Activated CD4-positive, alpha-beta T cell treated with anti-CD3 and anti-CD28 coated beads, Interleukin-2, amount 50 U/mL, for 4 hours (primary cell): ENCODE data around the gene ADAMTS6.
"Not testable (repeated sequence)": the region's sequence is repeated elsewhere in the genome, so short reads cannot be mapped to it uniquely, and the experiment has no call there.

Source experiments
- DNase-seq, 2 experiments: peaks; one replicate each; pipeline ENCODE4 v3.0.0-alpha.2; 2020

The ADAMTS6 gene

DNA sequence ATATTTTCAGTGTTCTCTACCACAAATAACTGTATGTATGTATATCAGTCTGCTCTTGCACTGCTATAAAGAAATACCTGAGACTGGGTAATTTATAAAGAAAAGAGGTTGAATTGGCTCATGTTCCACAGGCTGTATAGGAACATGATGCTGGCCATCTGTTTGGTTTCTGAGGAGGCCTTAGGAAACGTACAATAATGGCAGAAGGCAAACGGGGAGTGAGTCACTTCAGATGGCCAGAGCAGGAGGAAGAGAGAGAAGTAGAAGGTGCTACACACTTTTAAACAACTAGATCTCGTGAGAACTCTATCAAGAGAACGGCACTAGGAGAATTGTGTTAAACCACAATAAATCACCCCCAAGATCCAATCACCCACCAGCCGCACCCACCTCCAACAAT lies 121.7 kb downstream of the ADAMTS6 start:
- no peak for DNase-seq

DNA sequence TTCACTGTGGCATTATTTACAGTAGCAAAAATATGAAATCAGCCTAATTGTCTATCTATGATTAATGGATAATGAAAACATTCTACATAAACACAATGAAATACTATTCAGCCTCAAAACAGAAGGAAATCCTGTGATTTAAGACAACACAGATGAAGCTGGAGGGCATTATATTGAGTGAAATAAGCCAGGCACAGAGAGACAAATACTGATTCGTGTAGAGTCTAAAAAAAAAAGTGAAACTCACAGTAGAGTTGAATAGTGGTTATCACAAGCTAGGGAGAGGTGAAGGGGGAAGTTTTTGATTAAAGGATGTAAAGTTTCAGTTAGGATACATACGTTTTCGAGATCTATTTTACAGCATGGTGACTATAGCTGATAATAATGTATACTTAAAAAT lies 122.2 kb downstream of the ADAMTS6 start:
- no peak for DNase-seq

DNA sequence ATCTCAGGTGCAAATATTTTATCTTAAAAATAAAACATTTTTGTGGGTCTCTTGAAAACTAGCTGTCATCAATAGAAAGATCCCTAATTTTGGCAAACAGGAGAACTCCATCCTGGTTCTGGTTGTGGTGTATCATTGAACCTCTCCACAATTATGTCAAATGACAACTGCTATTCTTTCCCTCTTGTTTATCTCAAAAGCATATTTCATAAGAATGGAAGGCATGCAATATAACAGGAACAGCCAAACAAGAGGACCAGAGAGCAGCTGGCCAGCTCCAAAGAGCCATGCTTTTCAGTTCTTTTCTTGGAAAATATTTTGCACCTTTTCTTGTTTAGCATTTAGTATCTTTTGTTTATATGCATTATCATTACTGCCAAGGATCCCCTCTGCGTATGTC lies 125.4 kb downstream of the ADAMTS6 start:
- no peak for DNase-seq

DNA sequence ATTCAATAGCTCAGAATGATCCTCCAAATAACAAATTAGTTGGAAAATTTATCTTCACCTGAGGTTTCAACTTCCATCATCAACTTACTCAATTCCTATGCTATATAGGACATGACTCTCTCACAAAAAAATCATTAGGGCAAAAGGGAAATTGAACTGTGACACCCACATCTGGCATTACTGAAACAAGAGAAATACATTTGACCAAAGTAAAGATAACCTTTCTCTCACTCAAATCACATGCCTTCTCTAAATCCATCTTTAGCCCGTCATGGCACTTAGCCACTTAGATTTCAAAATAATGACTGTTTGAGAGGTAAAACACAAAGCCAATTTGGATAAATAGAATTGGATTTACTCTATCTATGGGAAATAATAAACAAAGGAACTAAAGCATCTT lies 126.4 kb downstream of the ADAMTS6 start:
- no peak for DNase-seq

DNA sequence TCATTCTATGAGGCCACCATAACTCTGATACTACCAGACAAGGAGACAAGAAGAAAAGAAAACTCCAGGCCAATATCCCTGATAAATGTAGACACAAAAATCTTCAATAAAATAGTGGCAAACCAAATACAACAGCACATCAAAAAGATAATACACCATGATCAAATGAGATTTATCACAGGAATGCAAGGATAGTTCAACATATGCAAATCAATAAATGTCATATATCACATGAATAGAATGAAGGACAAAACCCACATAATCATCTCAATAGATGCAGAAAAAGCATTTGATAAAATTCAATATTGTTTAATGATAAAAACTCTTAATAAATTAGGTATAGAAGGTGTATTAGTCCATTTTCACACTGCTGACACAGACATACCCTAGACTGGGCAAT lies 139.9 kb downstream of the ADAMTS6 start:
- DNase-seq: no peak

DNA sequence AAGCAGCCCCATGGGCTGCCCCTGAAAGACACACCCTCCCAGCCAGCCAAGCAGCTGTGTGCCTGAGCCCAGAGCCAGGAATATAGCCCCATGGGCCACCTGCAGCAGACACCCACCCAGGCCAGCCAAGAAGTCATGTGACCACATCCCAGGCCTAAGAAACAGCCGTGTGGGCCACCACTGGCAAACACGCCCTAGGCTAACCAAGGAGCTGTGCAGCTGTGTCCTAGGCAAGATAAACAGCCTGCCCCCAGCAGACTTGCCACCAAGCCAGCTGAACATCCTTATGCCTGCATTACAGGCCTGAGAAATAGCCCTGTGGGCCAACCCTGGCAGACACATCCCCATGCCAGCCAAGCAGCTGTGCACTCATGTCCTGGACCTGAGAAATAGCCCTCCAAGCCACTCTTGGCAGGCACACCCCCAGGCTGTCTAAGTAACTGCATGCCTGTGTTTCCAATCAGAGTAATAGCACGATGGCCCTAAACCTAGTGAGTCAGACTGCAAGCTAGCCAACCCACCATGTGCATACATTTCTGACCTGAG lies 143.0 kb downstream of the ADAMTS6 start:
- DNase-seq: no peak

DNA sequence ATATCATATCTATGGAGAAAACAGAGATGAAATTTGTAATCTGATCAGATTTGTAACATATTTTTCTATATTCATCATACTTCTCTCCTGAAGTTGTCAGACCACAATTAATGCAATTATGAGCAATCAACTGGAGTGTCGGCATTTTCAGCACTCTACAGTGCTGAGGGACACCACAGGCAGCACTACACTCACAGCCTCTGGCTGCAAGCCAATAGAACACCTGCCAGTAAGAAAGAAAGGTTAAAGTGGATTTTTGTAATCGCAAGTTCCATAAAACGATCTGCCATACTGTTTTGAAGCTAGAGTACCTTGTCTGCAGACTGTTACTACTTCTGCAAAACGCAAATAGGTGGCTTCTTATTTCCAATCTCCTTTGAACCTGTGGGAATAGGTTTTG lies 147.6 kb downstream of the ADAMTS6 start:
- no peak for DNase-seq

DNA sequence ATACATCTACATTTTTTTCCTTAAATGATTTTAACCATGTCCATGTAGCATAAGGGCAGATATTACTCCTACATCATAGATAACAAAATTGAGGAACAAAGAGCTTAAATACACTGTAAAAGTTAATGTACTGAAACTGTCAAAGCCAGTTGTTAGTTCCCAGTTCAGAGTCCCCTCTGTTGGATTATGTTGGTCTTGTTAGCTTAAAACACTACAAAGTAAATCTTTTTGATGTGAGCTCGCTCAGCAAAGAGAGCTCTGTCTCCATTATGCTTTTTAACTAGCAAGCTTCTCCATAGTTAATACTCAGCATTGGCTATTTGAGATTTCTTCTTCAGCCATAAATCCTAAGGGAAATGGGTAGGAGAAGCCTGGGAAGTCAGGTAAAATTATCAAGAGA lies 149.1 kb downstream of the ADAMTS6 start:
- no peak for DNase-seq

DNA sequence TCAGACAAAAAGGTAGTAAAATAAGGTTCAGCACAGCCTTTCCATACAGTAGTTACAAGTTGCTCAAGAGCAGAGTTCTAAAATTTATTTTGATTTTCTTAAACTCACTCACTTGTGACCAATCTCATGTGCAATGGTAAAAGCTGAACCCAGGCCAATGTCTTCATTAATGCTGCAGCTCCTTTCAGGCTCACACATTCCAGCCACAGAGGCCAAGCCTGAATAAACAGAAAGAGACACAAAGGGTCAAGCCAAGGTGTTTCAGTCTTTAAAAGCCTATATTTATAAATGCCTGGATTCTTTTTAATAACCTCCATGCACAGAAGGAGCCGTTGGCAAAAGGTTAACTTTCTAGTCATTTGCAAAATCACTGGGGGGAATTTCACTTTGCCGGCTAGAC lies 152.5 kb downstream of the ADAMTS6 start:
- no peak for DNase-seq

DNA sequence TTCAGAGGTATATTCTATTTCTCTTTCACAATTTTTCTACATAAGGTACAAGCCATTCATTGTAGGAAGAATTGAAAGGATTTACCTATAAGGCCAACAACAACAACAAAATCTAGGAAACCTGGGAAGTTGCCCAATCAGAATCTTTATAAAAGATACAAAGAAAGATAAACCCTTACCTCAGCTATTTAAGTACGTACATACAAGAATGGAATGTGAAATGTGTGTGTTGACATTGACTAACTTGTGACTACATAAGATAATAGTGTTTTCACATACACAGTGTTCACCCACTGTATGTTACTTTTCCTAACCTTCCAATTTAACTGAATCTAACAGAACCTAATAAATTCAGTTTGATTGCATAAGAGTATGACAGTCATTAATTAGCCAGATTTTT lies 154.1 kb downstream of the ADAMTS6 start:
- no peak for DNase-seq

DNA sequence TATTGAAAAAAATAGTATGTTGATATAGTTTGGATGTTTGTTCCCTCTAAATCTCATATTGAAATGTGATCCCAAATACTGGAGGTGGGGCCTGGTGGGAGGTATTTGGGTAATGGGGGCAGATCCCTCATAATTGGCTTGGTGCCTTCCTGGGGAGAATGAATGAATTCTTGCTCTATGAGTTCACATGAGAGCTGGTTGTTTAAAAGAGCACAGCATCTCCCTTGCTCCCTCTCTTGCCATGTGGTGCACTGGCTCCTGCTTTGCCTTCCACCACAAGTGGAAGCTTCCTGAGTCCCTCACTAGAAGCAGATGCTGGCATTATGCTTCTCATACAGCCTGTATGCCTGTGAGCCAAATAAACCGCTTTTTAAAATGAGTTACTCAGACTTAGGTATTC lies 154.8 kb downstream of the ADAMTS6 start:
- no peak for DNase-seq

DNA sequence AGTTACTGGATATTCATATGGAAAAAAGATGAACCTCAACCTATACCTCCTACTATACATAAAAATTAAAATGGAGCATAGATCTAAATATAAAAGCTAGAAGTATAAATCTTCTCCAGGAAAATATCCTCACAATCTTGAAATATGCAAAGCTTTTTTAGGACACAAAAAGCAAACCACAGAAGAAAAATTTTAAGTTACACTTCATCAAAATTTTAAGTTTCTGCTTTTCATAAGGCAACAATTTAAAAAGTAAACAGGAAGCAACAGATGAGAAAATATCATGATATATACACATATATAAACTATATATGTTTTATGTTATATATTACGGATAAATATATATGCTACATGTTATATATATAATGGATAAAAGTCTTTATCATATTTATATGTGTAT lies 157.5 kb downstream of the ADAMTS6 start:
- no peak for DNase-seq

DNA sequence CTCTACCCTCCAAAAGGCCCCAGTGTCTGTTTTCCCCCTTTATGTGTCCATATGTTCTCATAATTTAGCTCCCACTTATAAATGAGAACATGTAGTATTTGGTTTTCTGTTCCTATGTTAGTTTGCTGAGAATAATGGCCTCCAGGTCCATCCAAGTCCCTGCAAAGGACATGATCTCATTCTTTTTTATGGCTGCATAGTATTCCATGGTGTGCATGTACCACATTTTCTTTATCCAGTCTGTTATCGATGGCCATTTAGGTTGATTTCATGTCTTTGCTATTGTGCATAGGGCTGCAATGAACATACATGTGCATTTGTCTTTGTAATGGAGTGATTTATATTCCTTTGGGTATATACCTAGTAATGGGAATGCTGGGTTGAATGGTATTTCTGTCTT lies 161.0 kb downstream of the ADAMTS6 start:
- not testable (repeated sequence) for DNase-seq

DNA sequence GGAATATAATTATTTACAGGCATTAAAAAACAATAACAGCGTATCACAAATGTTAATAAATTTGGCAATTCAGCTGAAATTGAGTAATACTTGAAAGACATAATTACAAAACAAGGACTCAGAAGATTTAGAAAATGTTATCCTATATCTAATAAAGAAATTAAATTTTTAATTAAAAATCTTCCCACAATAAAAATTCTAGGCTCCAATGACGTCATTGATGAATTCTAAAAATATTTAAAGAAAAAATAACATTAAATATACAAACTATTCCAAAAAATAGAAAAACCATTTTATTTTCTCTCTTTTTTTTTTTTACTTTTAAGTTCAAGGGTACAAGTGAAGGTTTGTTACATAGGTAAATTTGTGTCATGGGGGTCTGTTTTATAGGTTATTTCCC lies 161.5 kb downstream of the ADAMTS6 start:
- DNase-seq: no peak

DNA sequence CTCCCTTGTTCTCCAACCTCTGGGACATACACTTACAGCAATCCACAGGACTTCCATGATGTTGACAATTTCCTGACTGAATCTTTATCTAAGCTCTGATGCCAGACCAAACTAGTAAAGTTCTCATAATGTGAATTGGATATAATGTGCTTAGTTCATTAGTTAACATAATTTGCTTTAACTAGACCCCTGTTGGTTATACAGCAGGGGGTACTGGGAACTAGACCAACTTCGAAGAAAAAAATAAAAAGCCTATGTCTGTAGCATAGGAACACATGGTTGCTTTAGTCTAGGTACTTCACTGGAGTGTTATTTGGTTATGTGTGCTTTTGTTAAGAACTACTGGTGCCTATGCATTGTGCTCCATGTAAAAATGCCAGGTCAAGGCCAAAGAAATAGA lies 173.8 kb downstream of the ADAMTS6 start:
- no peak for DNase-seq

DNA sequence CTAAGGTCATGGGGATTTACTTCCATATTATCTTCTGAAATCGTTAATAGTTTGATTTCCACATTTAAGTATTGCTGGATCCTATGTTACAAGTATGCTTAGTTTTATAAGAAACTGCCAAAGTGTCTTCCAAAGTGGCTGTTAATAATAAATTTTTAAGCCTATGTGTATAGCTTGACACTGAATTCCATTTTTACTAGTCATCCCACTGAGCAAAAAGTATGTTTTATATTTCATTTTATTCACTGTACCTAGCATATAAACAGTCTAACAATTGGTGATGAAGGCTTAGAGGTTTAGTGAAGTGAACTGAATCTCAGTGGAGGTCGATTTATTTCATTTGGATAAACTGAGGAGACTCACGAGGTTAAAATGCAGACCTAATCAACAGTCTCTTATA lies 174.6 kb downstream of the ADAMTS6 start:
- no peak for DNase-seq

DNA sequence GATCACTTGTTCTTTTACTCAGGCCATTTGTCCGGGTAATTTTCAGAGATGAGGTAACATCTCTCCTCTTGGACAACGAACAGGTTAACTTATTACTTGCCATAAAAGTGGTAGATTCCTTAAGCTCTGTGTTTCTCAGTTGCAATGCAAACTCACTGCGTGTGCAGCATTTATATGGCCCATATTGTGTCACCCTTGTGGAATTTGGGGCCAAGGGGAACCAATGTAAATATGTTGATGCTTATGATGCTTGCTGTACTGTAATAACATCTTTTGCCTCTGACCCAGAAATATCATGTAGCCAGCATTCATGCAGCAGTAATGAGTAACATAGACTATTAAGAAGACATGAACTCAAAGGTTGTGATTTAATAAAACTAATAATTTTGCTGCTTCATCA lies 175.8 kb downstream of the ADAMTS6 start:
- DNase-seq: no peak

DNA sequence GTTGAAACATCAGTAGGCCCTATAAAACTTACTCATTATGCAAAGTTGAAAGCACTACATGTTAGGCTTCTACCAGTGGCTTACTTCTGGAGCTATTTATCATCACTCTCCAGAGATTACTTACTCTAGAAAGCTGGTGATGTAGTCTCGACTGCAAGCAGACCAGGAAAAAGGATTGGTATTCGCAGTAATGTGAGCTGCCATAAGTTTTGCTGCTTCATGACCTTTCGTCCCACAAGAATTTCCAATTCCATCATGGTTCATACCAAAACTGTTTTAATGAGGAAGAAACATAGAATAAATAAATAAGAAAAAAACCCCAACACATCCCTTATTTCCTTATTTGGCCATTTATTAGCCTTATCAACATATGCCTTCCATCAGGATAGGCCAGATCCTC lies 181.9 kb downstream of the ADAMTS6 start:
- no peak for DNase-seq

DNA sequence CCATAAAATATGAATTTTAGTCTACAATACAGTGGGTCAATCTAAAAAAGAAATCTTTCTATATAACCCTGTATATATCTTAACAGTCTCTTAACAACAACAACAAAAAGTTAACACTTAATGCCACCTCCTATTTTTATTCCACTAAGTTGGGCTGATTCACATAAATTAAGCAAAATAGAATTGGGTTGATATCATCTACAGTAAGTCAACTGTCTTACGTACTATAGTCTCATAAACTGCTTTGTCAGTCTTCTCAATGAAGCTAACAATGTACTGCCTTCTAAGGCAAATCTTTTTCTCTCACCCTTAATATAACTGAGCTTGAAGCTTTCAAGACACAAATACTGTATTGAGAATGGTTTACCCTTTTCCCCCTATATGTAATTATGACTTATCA lies 185.7 kb downstream of the ADAMTS6 start:
- DNase-seq: no peak

DNA sequence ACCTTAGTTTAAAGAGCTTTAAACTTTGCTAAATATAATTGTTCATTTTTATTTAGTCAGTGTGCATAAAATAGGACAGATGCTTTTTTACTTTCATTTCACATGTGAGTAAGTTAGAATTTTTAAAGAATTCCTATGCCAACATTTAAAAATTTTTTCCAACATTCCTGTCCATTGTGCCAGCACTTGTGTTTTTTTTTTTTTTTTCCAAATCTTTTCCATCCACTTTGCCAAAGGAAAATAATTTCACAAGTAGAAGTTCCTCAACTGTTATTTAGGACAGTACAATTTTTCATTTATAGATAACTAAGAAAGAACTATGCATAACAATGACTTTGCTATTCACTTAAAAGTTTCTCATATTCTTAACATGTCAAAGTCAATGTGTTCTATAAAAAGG lies 189.5 kb downstream of the ADAMTS6 start:
- DNase-seq: no peak

DNA sequence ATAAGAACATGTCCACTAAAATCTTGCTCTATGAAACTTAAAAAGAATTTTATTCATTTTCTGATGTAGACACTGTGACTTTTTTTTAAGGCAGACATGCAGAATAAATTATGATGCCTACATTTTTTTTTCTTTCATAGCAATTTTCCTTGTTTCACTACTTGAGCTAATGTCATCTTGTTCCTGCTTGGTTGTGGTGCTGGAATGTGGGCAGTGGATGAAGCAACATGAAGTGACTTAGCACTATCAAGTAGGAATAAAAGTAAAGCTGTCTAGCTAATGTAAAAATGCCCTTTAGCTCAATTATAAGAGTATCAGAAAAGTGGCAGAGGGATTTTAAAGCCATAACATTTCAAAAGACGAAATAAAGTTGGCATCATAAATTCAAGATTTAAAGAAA lies 191.0 kb downstream of the ADAMTS6 start:
- no peak for DNase-seq

DNA sequence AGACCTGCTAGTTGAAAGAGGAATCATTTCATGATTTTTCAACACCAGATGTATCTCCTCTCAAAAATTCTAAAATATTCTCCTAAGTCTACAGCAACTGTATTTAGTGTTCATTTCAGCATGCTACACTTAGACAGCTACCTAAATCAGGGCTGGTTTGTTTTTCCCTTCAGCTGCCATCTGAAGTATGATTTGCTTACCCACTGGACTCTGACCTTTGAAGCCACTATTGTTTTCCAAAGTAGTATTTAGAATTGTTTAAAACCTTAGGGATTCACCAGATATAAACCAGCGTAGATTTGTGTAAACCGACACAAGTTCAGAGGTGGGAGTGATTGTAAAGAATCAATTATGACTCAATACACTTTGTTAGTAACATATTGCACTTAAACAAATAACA lies 193.1 kb downstream of the ADAMTS6 start:
- DNase-seq: no peak

DNA sequence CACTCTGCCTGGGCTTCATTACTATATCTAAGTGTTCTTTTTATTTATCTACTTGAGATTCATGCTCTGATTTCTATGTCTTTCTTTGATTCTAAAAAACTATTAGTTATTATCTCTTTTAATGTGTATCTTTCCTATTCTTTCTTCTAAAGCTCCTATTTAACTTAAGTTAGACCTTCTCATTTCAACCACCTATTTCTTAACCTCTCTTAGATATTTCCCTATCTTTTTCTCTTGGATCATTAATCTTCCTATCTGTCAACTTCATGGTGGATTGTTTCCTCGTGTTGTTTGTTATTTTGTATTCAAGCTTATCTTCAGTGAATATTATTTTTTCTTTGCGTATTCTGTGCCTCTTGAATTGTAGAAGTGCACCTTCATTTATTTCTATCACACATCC lies 202.1 kb downstream of the ADAMTS6 start:
- DNase-seq: no peak

DNA sequence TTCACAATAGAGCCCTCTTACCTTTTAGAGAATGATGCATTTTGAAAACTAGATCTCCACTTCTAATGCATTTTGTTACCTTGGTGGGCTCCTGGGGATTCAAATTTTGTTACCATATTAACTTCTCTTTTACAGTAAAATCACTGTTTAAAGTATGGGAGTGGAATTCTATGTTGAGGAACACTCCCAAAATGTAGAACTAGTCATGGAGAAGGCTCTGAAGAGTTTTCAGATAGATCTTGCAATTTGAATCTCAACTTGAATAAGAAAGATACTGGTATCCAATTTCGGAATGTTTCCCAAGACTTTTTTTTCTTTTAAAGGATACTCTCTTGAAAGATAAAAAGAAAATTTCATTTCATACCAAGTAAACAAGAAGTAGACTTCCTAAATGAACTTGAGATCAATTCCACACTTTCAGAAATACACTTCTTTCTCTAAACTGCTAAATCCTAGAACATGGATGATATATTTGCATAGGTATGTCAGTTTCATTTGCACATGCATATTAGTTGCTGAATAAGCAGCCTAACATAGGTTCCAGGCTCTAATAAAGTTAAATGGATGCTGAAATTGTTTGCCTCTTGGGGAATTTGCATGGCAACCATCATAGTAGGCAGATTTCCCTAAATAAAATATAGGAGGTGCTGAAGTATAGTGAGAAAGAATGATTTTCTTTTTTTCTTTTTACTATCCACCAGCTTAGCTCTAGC lies 205.4 kb downstream of the ADAMTS6 start:
- DNase-seq: no peak

DNA sequence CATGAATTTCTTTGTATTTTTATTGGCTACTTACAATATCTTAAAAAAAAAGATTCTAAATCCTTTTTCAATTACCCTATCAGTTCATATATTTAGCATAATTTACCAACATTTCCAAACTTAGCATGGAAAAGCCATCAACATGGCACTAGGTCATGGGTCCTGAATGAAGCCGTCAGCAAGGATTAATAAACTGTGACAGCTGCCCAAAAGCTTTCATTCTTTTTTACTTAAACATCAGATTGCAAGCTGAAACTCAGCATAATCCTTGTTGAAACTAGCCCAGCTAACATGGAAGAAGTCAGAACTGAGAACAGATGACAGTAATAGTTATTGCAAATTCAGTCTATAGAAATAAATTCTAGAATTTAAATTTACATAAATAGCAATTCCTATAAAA lies 209.8 kb downstream of the ADAMTS6 start:
- DNase-seq: no peak
